H1 (cell line): ENCODE results near the gene ZFYVE27. TPM values are rescaled to one million over a fixed set of nuclear protein-coding genes. Genes with fewer than 3 reads are reported as not detected.

ENCODE experiments used
- CTCF ChIA-PET: fragments of 300-600 bp; sonication (Branson Sonifier 250); formaldehyde crosslinking; loops from one replicate; lab custom pipeline; 2021; ENCODE audit not compliant: partially characterized antibody; lab: Charles Lee
- POLR2A ChIA-PET: fragments of 300-600 bp; sonication (Branson Sonifier 250); formaldehyde crosslinking; loops from one replicate; lab custom pipeline; 2021; ENCODE audit warnings: inconsistent platforms; ENCODE audit not compliant: partially characterized antibody; lab: Charles Lee
- DNase-seq, 2 experiments: peaks; one replicate each; pipeline versions ENCODE4 v3.0.0 to v3.0.0-alpha.2; 2010 to 2022; ENCODE audit warnings: low spot score in 2 of 2, low read depth in 1 of 2, mixed read lengths in 1 of 2
- FAIRE-seq: peaks from 2 replicates; lab custom pipeline; 2011; peaks lifted over from hg19 to GRCh38; lab: Jason Lieb, UNC
- H2AFZ ChIP-seq: 2 replicates; pipeline ENCODE4 v1.8.1; 2012; ENCODE audit warnings: low read length, inconsistent platforms
- H2AK5ac ChIP-seq: 2 replicates; pipeline ENCODE4 v1.6.1; 2013; ENCODE audit warnings: low read depth, low read length
- H2BK120ac ChIP-seq: replicated peaks from 2 replicates; pipeline ENCODE3; 2013; ENCODE audit warnings: low read depth, low read length, inconsistent platforms
- H2BK12ac ChIP-seq: 2 replicates; pipeline ENCODE4 v1.6.1; 2013; ENCODE audit warnings: low read depth, low read length
- H2BK15ac ChIP-seq: 2 replicates; pipeline ENCODE4 v1.6.1; 2013; ENCODE audit warnings: low read length
- H2BK20ac ChIP-seq: 2 replicates; pipeline ENCODE4 v1.6.1; 2013; ENCODE audit warnings: low read length
- H2BK5ac ChIP-seq: 2 replicates; pipeline ENCODE4 v1.6.1; 2013; ENCODE audit warnings: low read depth, low read length
- H3K14ac ChIP-seq: 2 replicates; pipeline ENCODE4 v1.6.1; 2013; ENCODE audit warnings: inconsistent platforms; ENCODE audit not compliant: insufficient read length
- H3K18ac ChIP-seq: 2 replicates; pipeline ENCODE4 v1.6.1; 2013; ENCODE audit warnings: low read length; ENCODE audit errors: extremely low read depth
- H3K23ac ChIP-seq: 2 replicates; pipeline ENCODE4 v1.6.1; 2013; ENCODE audit warnings: inconsistent platforms; ENCODE audit not compliant: insufficient read length
- H3K23me2 ChIP-seq: 2 replicates; pipeline ENCODE4 v1.6.1; 2013; ENCODE audit warnings: low read depth, low read length
- H3K27ac ChIP-seq: 2 replicates; pipeline ENCODE4 v1.6.1; 2011; ENCODE audit warnings: low read depth, low read length, inconsistent platforms
- H3K27me3 ChIP-seq, 4 experiments: replicated peaks in 1 of 4; 1 replicate in 1 of 4; 2 replicates in 3 of 4; pipeline versions ENCODE4 v1.6.1 to v1.8.1; 2011 to 2013; ENCODE audit warnings: low read length in 3 of 4, mild to moderate bottlenecking in 3 of 4, inconsistent platforms in 2 of 4, mixed read lengths in 2 of 4, moderate library complexity in 1 of 4; ENCODE audit not compliant: control insufficient read depth in 3 of 4, insufficient read depth in 3 of 4; ENCODE audit errors: extremely low read depth in 1 of 4
- H3K36me3 ChIP-seq, 4 experiments: 2 replicates each; pipeline versions ENCODE4 v1.6.1 to v1.8.1; 2011 to 2013; ENCODE audit warnings: mild to moderate bottlenecking in 4 of 4, low read length in 3 of 4, moderate library complexity in 2 of 4, control low read depth in 1 of 4, inconsistent platforms in 1 of 4; ENCODE audit not compliant: insufficient read depth in 4 of 4, control insufficient read depth in 2 of 4
- H3K4ac ChIP-seq: replicated peaks from 2 replicates; pipeline ENCODE3; 2013; ENCODE audit warnings: low read length, low read depth, mixed read lengths, inconsistent platforms; ENCODE audit not compliant: insufficient read length
- H3K4me1 ChIP-seq, 4 experiments: replicated peaks in 1 of 4; 1 replicate in 1 of 4; 2 replicates in 3 of 4; pipeline versions ENCODE4 v1.6.1 to v1.8.1; 2011 to 2013; ENCODE audit warnings: low read length in 3 of 4, inconsistent platforms in 2 of 4, mixed read lengths in 1 of 4; ENCODE audit not compliant: insufficient read depth in 4 of 4, control insufficient read depth in 3 of 4
- H3K4me2 ChIP-seq, 2 experiments: 2 replicates each; pipeline versions ENCODE4 v1.6.1 to v1.8.1; 2011 to 2013; ENCODE audit warnings: low read depth in 2 of 2, low read length in 2 of 2, control low read depth in 1 of 2, inconsistent platforms in 1 of 2, mild to moderate bottlenecking in 1 of 2; ENCODE audit not compliant: insufficient read depth in 1 of 2
- H3K4me3 ChIP-seq, 4 experiments: fragments of 200-600, 300-600 bp in 1 of 4; sonication (generic), shearing (Covaris generic), sonication (Bioruptor Twin) in 1 of 4; 2 replicates each; pipeline versions ENCODE4 v1.5.1 to v1.8.1; 2011 to 2016; ENCODE audit warnings: low read length in 4 of 4, low read depth in 3 of 4, control low read depth in 2 of 4, inconsistent platforms in 2 of 4, mild to moderate bottlenecking in 2 of 4, mixed read lengths in 1 of 4, moderate library complexity in 1 of 4; ENCODE audit not compliant: insufficient read depth in 2 of 4; ENCODE audit errors: extremely low read depth in 1 of 4
- H3K56ac ChIP-seq: replicated peaks from 2 replicates; pipeline ENCODE3; 2013; ENCODE audit warnings: low read depth, mild to moderate bottlenecking, mixed read lengths, low read length, inconsistent platforms; ENCODE audit not compliant: insufficient read length
- H3K79me1 ChIP-seq: 2 replicates; pipeline ENCODE4 v1.6.1; 2013; ENCODE audit warnings: low read depth, low read length, control low read depth
- H3K79me2 ChIP-seq, 2 experiments: 2 replicates each; pipeline versions ENCODE4 v1.6.1 to v1.8.1; 2012 to 2013; ENCODE audit warnings: low read length in 2 of 2, mild to moderate bottlenecking in 2 of 2, inconsistent platforms in 1 of 2; ENCODE audit not compliant: insufficient read depth in 2 of 2, control insufficient read depth in 1 of 2
- H3K9ac ChIP-seq, 4 experiments: replicated peaks in 1 of 4; 1 replicate in 1 of 4; 2 replicates in 3 of 4; pipeline versions ENCODE4 v1.6.1 to v1.8.1; 2011 to 2013; ENCODE audit warnings: low read depth in 3 of 4, low read length in 3 of 4, control low read depth in 2 of 4, mild to moderate bottlenecking in 2 of 4, moderate library complexity in 2 of 4, inconsistent platforms in 1 of 4; ENCODE audit errors: extremely low read depth in 1 of 4
- H3K9me3 ChIP-seq, 2 experiments: 2 replicates each; pipeline versions ENCODE4 v1.6.1 to v1.8.1; 2012 to 2013; ENCODE audit warnings: mild to moderate bottlenecking in 2 of 2, moderate library complexity in 2 of 2, control low read depth in 1 of 2, inconsistent platforms in 1 of 2, low read depth in 1 of 2, low read length in 1 of 2, mixed read lengths in 1 of 2; ENCODE audit not compliant: insufficient read depth in 2 of 2
- H4K20me1 ChIP-seq, 2 experiments: replicated peaks in 1 of 2; 2 replicates each; pipeline versions ENCODE3 to v1.8.1; 2011 to 2013; ENCODE audit warnings: inconsistent platforms in 2 of 2, low read length in 2 of 2, mild to moderate bottlenecking in 1 of 2; ENCODE audit not compliant: insufficient read depth in 2 of 2, control insufficient read depth in 1 of 2
- H4K5ac ChIP-seq: 2 replicates; pipeline ENCODE4 v1.6.1; 2013; ENCODE audit warnings: low read length, low read depth, mixed read lengths, inconsistent platforms; ENCODE audit not compliant: insufficient read length
- H4K8ac ChIP-seq: 2 replicates; pipeline ENCODE4 v1.8.0; 2013; ENCODE audit warnings: mild to moderate bottlenecking, moderate library complexity, low read length, inconsistent platforms; ENCODE audit not compliant: insufficient read depth; ENCODE audit errors: extremely low read depth
- H4K91ac ChIP-seq: replicated peaks from 2 replicates; pipeline ENCODE3; 2013; ENCODE audit warnings: low read length, mixed read lengths, inconsistent platforms; ENCODE audit not compliant: insufficient read length
- CBX8 ChIP-seq: fragments of 300-800, 300-1000 bp; sonication (generic); IDR thresholded peaks from 2 replicates; pipeline ENCODE4 v1.7.1; 2016; ENCODE audit warnings: low read depth, low read length, borderline replicate concordance
- CEBPB ChIP-seq: IDR thresholded peaks from 2 replicates; pipeline ENCODE4 v1.6.1; 2012; ENCODE audit warnings: low read depth, low read length
- CREB1 ChIP-seq: IDR thresholded peaks from 2 replicates; pipeline ENCODE4 v1.6.1; 2012; ENCODE audit warnings: inconsistent platforms
- EGR1 ChIP-seq: IDR thresholded peaks from 2 replicates; pipeline ENCODE4 v1.6.1; 2011; ENCODE audit warnings: low read depth, low read length, borderline replicate concordance
- HDAC2 ChIP-seq, 2 experiments: fragments of 300-600 bp in 1 of 2; sonication (generic) in 1 of 2; IDR thresholded peaks; 2 replicates each; pipeline ENCODE4 v1.6.1; 2011 to 2012; ENCODE audit warnings: low read depth in 2 of 2, low read length in 2 of 2, mild to moderate bottlenecking in 2 of 2, moderate library complexity in 2 of 2, borderline replicate concordance in 1 of 2, inconsistent platforms in 1 of 2
- HDAC6 ChIP-seq: IDR thresholded peaks from one replicate; pipeline ENCODE4 v1.7.1; 2012; ENCODE audit warnings: low read depth, mild to moderate bottlenecking, inconsistent platforms, low read length, moderate library complexity
- JUND ChIP-seq: IDR thresholded peaks from 2 replicates; pipeline ENCODE4 v1.6.1; 2011; ENCODE audit warnings: mild to moderate bottlenecking, improper control_type of control experiment, low read length
- KDM1A ChIP-seq: fragments of 200-600, 300-600 bp; sonication (generic); IDR thresholded peaks from 2 replicates; pipeline ENCODE4 v1.7.1; 2016; ENCODE audit warnings: mild to moderate bottlenecking, low read length, borderline replicate concordance
- RAD21 ChIP-seq, 2 experiments: IDR thresholded peaks in 1 of 2; conservative IDR thresholded peaks in 1 of 2; 2 replicates each; pipeline ENCODE4 v1.6.1; 2011; ENCODE audit warnings: low read depth in 2 of 2, low read length in 2 of 2, improper control_type of control experiment in 1 of 2, inconsistent platforms in 1 of 2, mild to moderate bottlenecking in 1 of 2, moderate library complexity in 1 of 2
- RFX5 ChIP-seq: IDR thresholded peaks from 2 replicates; pipeline ENCODE4 v1.6.1; 2011; ENCODE audit warnings: low read depth, low read length, improper control_type of control experiment, borderline replicate concordance
- SAP30 ChIP-seq: fragments of 300-600 bp; sonication (generic); IDR thresholded peaks from 2 replicates; pipeline ENCODE4 v1.7.1; 2012; ENCODE audit warnings: low read length, moderate library complexity, mild to moderate bottlenecking, inconsistent platforms; ENCODE audit not compliant: insufficient read depth, insufficient replicate concordance
- SP2 ChIP-seq: IDR thresholded peaks from 2 replicates; pipeline ENCODE4 v1.6.1; 2012; ENCODE audit warnings: mild to moderate bottlenecking, low read length, inconsistent platforms
- SP4 ChIP-seq: IDR thresholded peaks from 2 replicates; pipeline ENCODE4 v1.6.1; 2012; ENCODE audit warnings: low read length, inconsistent platforms
- TBP ChIP-seq: IDR thresholded peaks from 2 replicates; pipeline ENCODE4 v1.6.1; 2011; ENCODE audit warnings: low read depth, low read length, improper control_type of control experiment
- WGBS, 2 experiments: shearing (Covaris generic) in 1 of 2; methylation state at CpG; one replicate each; pipeline versions ENCODE4 v1.1.6 to v1.1.7; 2013 to 2015; ENCODE audit warnings: low lambda C conversion rate in 2 of 2, mixed read lengths in 2 of 2, inconsistent platforms in 1 of 2, low coverage in 1 of 2, missing lambda C conversion rate in 1 of 2; ENCODE audit not compliant: insufficient replicate concordance in 2 of 2, insufficient coverage in 1 of 2, insufficient read length in 1 of 2; ENCODE audit errors: extremely low coverage in 1 of 2, missing lambda C conversion rate in 1 of 2; 5-methylcytosine and 5-hydroxymethylcytosine counted together
- polyA plus RNA-seq, 7 experiments: library from polyadenylated mRNA; depleted of rRNA in 3 of 7; stranded (reverse) in 5 of 7; unstranded in 2 of 7; fragments of >200 nt in 5 of 7; fragments of 200-250 nt in 2 of 7; gene quantifications; 1 replicate in 5 of 7; 2 replicates in 1 of 7; 4 replicates in 1 of 7; pipeline versions ENCODE4 v1.2.1 to v1.2.3, GENCODE V29; 2011 to 2013; ENCODE audit warnings: missing spikeins in 2 of 7, mixed read lengths in 2 of 7
- total RNA-seq: library from RNA; stranded (reverse); fragmentation: NEBNext Ultra II Directional; extraction: Animal tissue kit (Norgen Biotek cat#: 25700); gene quantifications from 2 replicates; pipeline ENCODE4 v1.2.1, GENCODE V29; 2021

ZFYVE27 gene
- total and polyA plus RNA-seq, 2 of the 8 experiments (the other 6 are each of a cell fraction or from before 2014, with no cell fraction given): 16.6 to 19.8 TPM

GRCh38 chr10:97717627-97718026 lies 19.3 kb upstream of the ZFYVE27 start:
- Histone ChIP-seq H3K4ac (no peak overlapping the region), H2BK20ac (no peak overlapping the region), H3K79me1 (0 out of 2 replicates have a peak, but pooled peaks cover 2% of the 10 kb centered on the region), H4K8ac (no peak overlapping the region), H2AFZ (no peak overlapping the region), H2AK5ac (no peak overlapping the region), H3K23ac (no peak overlapping the region), H3K9ac (no peak overlapping the region), H4K5ac (no peak overlapping the region), H3K14ac (no peak overlapping the region), H3K27ac (no peak overlapping the region), H3K9me3 (no peaks in the 10 kb centered on the region), H3K23me2 (peaks cover 15% of the 10 kb centered on the region), H3K36me3 (peaks cover 0 to 16% (median 4%) of the 10 kb centered on the region in 4 experiments; a peak in 3 of 8 replicates), H2BK5ac (no peak overlapping the region), H3K4me1 (peaks cover 5 to 20% (median 13%) of the 10 kb centered on the region in 4 experiments), H4K20me1 (no peaks in the 10 kb centered on the region), H2BK12ac (no peak overlapping the region), H3K4me3 (no peak overlapping the region), H2BK120ac (no peak overlapping the region), H3K56ac (no peak overlapping the region), H3K18ac (no peak overlapping the region), H4K91ac (no peak overlapping the region), H3K27me3 (no peaks in the 10 kb centered on the region), H2BK15ac (no peak overlapping the region), H3K79me2 (peaks cover 0 to 5% of the 10 kb centered on the region in 2 experiments; a peak in 1 of 4 replicates), H3K4me2 (no peak overlapping the region)
- 93% methylated on average over 7 of the region's 7 CpGs; no CpG with 5 or more reads in 1 of the 2 experiments for WGBS, 2 experiments
- no peak for FAIRE-seq
- DNase-seq: no peak
- ChIA-PET CTCF (interaction anchor here (1.5 to 20.9 kb wide), 4 partner anchors 12 to 40 kb away, joined by 4 to 773 read pairs (median 134); partner anchors contain the start of gene ZFYVE27), POLR2A (interaction anchor here (1.0 to 12.5 kb wide), 5 partner anchors 9 to 35 kb away, joined by 3 to 234 read pairs (median 6); partner anchors contain the start of genes AVPI1 and ZFYVE27)
- no peak for TF ChIP-seq HDAC2 (IDR thresholded peaks at IDR 0.05; ENCODE audit: borderline replicate concordance in 1 of 2, low read depth in 2 of 2, low read length in 2 of 2)
- TF ChIP-seq JUND: no peak
- no peak for TF ChIP-seq SAP30
- no peak for TF ChIP-seq SP2
- no peak for TF ChIP-seq KDM1A
- TF ChIP-seq CBX8: no peak
- no peak for TF ChIP-seq CREB1
- TF ChIP-seq HDAC6: no peak
- TF ChIP-seq TBP: no peak
- no peak for TF ChIP-seq CEBPB
- TF ChIP-seq RFX5: no peak
- no peak for TF ChIP-seq SP4
- no peak for TF ChIP-seq RAD21 (IDR thresholded peaks at IDR 0.05 in 1 of 2, conservative IDR thresholded peaks at IDR 0.05 in 1 of 2; ENCODE audit: low read depth in 2 of 2, low read length in 2 of 2)
- no peak for TF ChIP-seq EGR1
